Fibroblast of lung (primary cell): Measurements from ENCODE around the gene LCLAT1. TPM values are rescaled to one million over a fixed set of nuclear protein-coding genes. Genes with fewer than 3 reads are reported as not detected.

Experiments used
- DNase-seq, 2 donors: peaks; one replicate each; pipeline versions ENCODE4 v3.0.0 to v3.0.0-alpha.2; 2010; ENCODE audit warnings: low read depth in 2 of 2
- H2AFZ ChIP-seq: 2 replicates; pipeline ENCODE4 v1.5.1; 2012; ENCODE audit warnings: low read length, control low read depth, inconsistent platforms
- H3K27ac ChIP-seq: 2 replicates; pipeline ENCODE4 v1.5.1; 2011; ENCODE audit warnings: low read length, control low read depth; ENCODE audit not compliant: insufficient read depth
- H3K27me3 ChIP-seq: 2 replicates; pipeline ENCODE4 v1.5.1; 2011; ENCODE audit warnings: mild to moderate bottlenecking, low read length; ENCODE audit not compliant: control insufficient read depth, insufficient read depth
- H3K36me3 ChIP-seq: 2 replicates; pipeline ENCODE4 v1.5.1; 2011; ENCODE audit warnings: low read length; ENCODE audit not compliant: control insufficient read depth, insufficient read depth
- H3K4me1 ChIP-seq: 2 replicates; pipeline ENCODE4 v1.5.1; 2011; ENCODE audit warnings: low read length; ENCODE audit not compliant: control insufficient read depth, insufficient read depth; ENCODE audit errors: extremely low read depth
- H3K4me2 ChIP-seq: 2 replicates; pipeline ENCODE4 v1.5.1; 2011; ENCODE audit warnings: low read length, control low read depth; ENCODE audit not compliant: insufficient read depth; ENCODE audit errors: extremely low read depth
- H3K4me3 ChIP-seq, 4 experiments: fragments of 200-600 bp in 1 of 4; sonication (generic) in 1 of 4; replicated peaks in 1 of 4; 2 replicates each; pipeline ENCODE4 v1.5.1; 2011 to 2016; ENCODE audit warnings: low read length in 4 of 4, low read depth in 3 of 4, mild to moderate bottlenecking in 3 of 4, control low read depth in 2 of 4, inconsistent platforms in 1 of 4, mixed read lengths in 1 of 4; ENCODE audit not compliant: insufficient read depth in 1 of 4; ENCODE audit errors: control extremely low read depth in 1 of 4
- H3K79me2 ChIP-seq: 2 replicates; pipeline ENCODE4 v1.5.1; 2012; ENCODE audit warnings: mild to moderate bottlenecking, low read length, inconsistent platforms; ENCODE audit not compliant: control insufficient read depth, insufficient read depth
- H3K9ac ChIP-seq: 2 replicates; pipeline ENCODE4 v1.5.1; 2011; ENCODE audit warnings: mild to moderate bottlenecking, low read length, control low read depth; ENCODE audit not compliant: insufficient read depth
- H3K9me3 ChIP-seq: 2 replicates; pipeline ENCODE4 v1.5.1; 2012; ENCODE audit warnings: low read depth, low read length; ENCODE audit not compliant: control insufficient read depth, insufficient read depth
- H4K20me1 ChIP-seq: 2 replicates; pipeline ENCODE4 v1.5.1; 2011; ENCODE audit warnings: low read length; ENCODE audit not compliant: control insufficient read depth, insufficient read depth; ENCODE audit errors: extremely low read depth
- EZH2 ChIP-seq: IDR thresholded peaks from 2 replicates; pipeline ENCODE4 v1.5.1; 2012; ENCODE audit warnings: low read length, control low read depth, mild to moderate bottlenecking; ENCODE audit errors: missing control alignments
- polyA plus RNA-seq, 2 donors: library from polyadenylated mRNA; depleted of rRNA in 1 of 2; stranded (reverse) in 1 of 2; unstranded in 1 of 2; fragments of >200 nt; gene quantifications; 2 replicates each; pipeline ENCODE4 v1.2.1, GENCODE V29; 2011 to 2012; ENCODE audit warnings: missing spikeins in 1 of 2
- total RNA-seq: library from RNA; depleted of rRNA; stranded (reverse); fragments of >200 nt; gene quantifications from 2 replicates; pipeline ENCODE4 v1.2.1, GENCODE V29; 2014
- TF ChIP-seq, protein P1 (sequence below), 2 donors: IDR thresholded peaks in 1 of 2; conservative IDR thresholded peaks in 1 of 2; 1 replicate in 1 of 2; 2 replicates in 1 of 2; pipeline ENCODE4 v1.5.1; 2011 to 2012; ENCODE audit warnings: low read length in 2 of 2, control low read depth in 1 of 2, inconsistent platforms in 1 of 2, low read depth in 1 of 2, mild to moderate bottlenecking in 1 of 2

LCLAT1 gene
- total and polyA plus RNA-seq, 2 donors (not counting 1 experiment from before 2014, with no cell fraction given), result 43.3 to 45.9 TPM

DNA sequence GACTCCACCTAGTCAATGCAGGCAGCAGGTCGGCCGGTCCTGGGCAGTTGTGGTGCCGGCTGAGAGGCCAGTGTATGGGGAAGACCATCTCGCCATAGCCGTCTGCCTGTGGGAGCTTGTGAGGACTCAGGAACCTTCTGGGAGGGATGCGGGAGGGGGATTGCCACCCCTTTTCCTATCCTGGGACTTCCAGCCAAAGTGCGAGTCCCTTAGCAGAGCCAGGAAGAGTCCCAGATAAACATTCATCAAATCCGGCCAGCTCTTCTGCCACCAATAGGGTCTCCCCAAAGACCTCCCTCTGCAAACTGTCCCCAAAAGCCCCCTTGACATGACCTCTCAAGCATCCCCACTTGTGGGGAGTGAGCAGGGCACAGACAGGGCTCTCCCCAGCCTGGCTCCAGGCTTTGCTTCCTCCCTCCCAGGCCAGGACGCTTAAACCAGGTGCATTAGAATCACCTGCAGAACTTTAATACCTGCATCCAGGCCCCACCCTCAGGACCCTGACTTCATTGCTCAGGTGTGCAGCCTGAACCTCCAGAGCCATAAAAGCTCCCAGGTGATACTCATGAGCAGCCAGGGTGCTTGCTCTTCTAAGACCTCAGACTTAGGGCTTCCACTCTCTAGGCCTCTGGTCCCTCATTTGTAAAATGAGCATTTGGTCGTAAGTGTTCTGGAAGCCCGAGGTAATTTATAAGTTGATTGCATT is 200.9 kb downstream of the LCLAT1 start:
- Histone ChIP-seq H3K4me1 (no peaks in the 10 kb centered on the region), H3K27me3 (no peaks in the 10 kb centered on the region), H2AFZ (no peak overlapping the region), H3K79me2 (no peaks in the 10 kb centered on the region), H3K27ac (no peak overlapping the region), H3K9ac (no peak overlapping the region), H3K4me3 (no peak overlapping the region), H3K4me2 (no peak overlapping the region), H3K9me3 (no peaks in the 10 kb centered on the region), H3K36me3 (no peaks in the 10 kb centered on the region), H4K20me1 (no peaks in the 10 kb centered on the region)
- no peak for DNase-seq
- TF ChIP-seq, protein P1, sequence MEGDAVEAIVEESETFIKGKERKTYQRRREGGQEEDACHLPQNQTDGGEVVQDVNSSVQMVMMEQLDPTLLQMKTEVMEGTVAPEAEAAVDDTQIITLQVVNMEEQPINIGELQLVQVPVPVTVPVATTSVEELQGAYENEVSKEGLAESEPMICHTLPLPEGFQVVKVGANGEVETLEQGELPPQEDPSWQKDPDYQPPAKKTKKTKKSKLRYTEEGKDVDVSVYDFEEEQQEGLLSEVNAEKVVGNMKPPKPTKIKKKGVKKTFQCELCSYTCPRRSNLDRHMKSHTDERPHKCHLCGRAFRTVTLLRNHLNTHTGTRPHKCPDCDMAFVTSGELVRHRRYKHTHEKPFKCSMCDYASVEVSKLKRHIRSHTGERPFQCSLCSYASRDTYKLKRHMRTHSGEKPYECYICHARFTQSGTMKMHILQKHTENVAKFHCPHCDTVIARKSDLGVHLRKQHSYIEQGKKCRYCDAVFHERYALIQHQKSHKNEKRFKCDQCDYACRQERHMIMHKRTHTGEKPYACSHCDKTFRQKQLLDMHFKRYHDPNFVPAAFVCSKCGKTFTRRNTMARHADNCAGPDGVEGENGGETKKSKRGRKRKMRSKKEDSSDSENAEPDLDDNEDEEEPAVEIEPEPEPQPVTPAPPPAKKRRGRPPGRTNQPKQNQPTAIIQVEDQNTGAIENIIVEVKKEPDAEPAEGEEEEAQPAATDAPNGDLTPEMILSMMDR (conservative IDR thresholded peaks at IDR 0.05 in 1 of 2, IDR thresholded peaks at IDR 0.05 in 1 of 2; ENCODE audit: low read depth in 1 of 2, low read length in 2 of 2), result no peak
- no peak for TF ChIP-seq EZH2

- Histone ChIP-seq H3K27ac (no peak overlapping the region), H3K27me3 (no peaks in the 10 kb centered on the region), H3K36me3 (no peaks in the 10 kb centered on the region), H2AFZ (no peak overlapping the region), H3K79me2 (no peaks in the 10 kb centered on the region), H3K9me3 (no peaks in the 10 kb centered on the region), H3K9ac (no peak overlapping the region), H3K4me2 (no peak overlapping the region), H4K20me1 (no peaks in the 10 kb centered on the region), H3K4me1 (no peaks in the 10 kb centered on the region), H3K4me3 (no peak overlapping the region)
- DNase-seq, result no peak
- TF ChIP-seq EZH2, result no peak
Measured at GRCh38 chr2:30649278-30649677, 202.2 kb downstream of the LCLAT1 start.

- H3K36me3 ChIP-seq, result no peaks in the 10 kb centered on the region
- H3K4me3 ChIP-seq, result no peak overlapping the region
- TF ChIP-seq, protein P1 (conservative IDR thresholded peaks at IDR 0.05 in 1 of 2, IDR thresholded peaks at IDR 0.05 in 1 of 2; ENCODE audit: low read depth in 1 of 2, low read length in 2 of 2), result no peak
- TF ChIP-seq EZH2, result no peak
- H3K27ac ChIP-seq, result no peak overlapping the region
- H3K9me3 ChIP-seq, result no peaks in the 10 kb centered on the region
- H4K20me1 ChIP-seq, result no peaks in the 10 kb centered on the region
- H2AFZ ChIP-seq, result no peak overlapping the region
- no peaks in the 10 kb centered on the region for H3K4me1 ChIP-seq
- no peak overlapping the region for H3K9ac ChIP-seq
- no peak overlapping the region for H3K4me2 ChIP-seq
- no peaks in the 10 kb centered on the region for H3K79me2 ChIP-seq
- no peaks in the 10 kb centered on the region for H3K27me3 ChIP-seq
- no peak for DNase-seq
Measured at GRCh38 chr2:30649828-30650227, 202.8 kb downstream of the LCLAT1 start.
